ENCODE data around the gene AMBN.

Gene AMBN, protein sequence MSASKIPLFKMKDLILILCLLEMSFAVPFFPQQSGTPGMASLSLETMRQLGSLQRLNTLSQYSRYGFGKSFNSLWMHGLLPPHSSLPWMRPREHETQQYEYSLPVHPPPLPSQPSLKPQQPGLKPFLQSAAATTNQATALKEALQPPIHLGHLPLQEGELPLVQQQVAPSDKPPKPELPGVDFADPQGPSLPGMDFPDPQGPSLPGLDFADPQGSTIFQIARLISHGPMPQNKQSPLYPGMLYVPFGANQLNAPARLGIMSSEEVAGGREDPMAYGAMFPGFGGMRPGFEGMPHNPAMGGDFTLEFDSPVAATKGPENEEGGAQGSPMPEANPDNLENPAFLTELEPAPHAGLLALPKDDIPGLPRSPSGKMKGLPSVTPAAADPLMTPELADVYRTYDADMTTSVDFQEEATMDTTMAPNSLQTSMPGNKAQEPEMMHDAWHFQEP
- 0 reads per million in 3 experiments for total RNA-seq

DNA sequence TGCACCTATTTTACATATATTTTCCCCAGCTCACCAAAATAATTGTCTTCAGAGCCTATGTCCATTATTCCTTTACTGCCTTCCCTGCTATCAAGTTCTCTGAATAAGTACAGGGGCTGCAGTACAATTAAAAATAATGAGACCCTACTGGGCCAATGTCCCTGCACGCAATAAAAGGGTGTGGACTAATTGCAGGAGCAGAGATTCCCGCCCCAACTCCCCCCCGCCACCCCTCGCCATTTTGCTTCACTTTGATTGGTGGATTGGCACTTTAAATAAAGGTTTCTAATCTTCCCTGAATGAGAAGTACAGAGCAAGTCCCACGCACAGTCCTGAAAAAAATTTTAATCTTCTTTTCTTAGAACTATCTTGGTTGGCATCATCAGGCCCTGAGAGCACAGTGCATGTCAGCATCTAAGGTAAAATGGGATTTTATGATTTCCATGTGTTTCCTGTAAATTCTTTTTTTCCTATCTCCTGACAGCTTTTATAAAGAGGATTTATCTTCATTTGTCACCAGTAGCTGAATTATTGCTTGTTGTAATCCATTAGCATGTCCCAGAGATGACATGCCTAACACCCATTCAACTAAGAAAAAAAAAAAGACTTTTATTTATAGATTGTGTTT is at the start of gene AMBN:
AMBN (plus strand) TSS at position 302 of the 628 bp plus-strand sequence; CDS start at position 405, 103 bp downstream.
- no peak for DNase-seq

DNA sequence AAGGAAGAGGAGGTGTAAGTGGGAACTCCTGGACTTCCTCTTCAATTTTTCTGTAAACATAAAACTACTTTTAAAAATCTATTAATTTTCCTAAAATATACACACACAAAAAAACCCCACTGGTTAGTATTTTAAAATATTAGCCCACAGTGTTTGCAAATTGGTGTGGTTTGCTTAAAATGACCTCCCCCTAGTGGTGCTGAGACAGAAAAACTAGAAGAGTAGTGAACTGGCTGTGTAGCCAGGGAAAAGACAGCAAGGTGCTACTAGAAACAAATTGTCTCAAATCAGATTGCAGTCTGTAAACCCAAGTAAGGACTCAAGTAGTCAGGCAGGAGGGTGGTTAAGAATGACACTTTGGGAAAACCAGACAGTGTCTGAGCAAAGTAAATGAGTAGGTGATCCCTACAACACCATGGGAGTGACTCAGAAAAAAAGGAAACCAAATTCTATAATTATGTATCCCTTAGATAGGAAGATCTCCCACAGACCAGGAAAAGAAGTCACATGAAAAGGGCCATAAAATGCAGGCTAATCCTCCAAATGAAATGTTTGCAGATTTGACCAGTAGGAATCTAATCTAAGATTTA is 47.7 kb upstream of the AMBN start:
- DNase-seq: no peak

DNA sequence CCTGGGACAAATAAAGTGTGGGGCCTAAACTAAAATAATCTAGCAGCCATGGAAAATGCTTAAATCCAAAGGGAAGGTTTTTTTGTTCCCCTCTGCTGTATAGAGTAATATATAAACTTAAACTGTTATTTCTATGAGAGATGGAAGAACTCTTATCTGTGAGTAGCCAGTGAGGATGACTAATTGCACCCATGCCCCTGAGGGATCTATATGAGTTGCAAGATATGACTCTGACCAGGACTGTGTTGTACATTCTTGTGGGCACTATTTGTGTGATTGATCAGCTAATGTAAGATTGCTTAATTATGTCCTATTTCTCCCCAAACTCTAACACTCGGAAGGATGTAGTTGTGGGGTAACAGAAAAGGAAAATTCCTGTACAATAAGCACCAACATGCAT is 35.2 kb upstream of the AMBN start:
- no peak for DNase-seq

DNA sequence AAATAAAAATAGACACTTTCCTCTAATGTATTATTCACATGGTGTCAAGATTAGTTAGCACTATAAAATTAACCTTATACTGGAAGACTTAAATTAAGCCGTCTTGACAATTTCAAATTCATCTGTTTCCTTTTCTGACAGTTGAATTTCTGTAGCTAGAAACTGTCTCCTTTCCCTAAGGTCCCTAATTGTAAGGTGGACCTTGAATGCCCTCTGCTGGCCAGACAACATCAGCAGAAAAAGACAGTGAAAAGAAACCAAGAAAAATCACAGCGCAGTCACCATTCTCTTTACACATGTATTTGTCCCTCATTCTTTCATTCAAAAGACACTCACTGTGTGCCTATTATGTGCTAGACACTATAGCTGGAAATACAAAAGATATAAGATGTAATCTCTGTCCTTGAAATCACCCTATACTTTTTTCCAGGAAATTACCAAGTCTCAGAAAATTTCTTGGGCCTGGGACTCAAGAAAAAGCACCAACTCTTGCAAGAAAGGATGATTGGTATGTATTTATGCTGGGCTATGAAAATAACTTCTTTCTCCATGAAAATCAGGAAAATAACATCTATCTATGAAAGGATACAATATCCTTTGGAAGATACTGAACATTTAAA is 32.7 kb upstream of the AMBN start:
- no peak for DNase-seq

DNA sequence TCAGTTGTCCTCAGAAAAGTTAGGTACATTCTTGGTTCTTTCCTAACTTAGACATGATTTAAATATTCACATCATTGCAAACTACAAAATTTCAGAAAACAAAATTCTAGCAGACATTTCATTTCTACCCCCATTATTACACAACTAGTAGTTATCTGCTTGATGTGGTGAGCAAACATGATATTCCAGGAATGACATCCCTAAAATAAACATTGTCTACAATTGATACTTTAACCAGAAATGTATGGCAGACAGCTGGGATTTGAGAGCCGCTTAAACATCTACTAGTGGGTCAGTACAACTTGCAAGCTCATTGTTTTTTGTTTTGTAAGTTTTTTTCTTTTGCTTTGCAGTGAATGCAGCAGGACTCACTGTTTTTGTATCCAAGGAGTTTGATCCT is 32.1 kb upstream of the AMBN start:
- no peak for DNase-seq

DNA sequence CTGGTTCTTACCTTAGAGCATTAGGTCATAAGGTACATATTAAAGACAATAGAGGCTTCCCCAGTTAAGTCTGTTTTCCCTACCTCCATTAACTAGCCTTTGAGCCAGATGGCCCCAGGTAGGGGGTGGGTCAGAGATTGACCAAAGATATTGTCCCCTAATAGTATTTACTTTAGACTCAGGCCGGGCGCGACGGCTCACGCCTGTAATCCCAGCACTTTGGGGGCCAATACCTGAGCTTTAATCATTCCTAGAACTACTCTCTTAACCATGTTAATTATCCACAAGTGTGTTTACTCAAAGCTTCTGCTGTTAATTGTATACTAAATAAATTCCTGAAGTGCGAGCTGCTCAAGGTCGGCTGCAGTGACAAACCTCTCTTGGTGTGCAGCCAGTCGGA is 28.0 kb upstream of the AMBN start:
- no peak for DNase-seq

DNA sequence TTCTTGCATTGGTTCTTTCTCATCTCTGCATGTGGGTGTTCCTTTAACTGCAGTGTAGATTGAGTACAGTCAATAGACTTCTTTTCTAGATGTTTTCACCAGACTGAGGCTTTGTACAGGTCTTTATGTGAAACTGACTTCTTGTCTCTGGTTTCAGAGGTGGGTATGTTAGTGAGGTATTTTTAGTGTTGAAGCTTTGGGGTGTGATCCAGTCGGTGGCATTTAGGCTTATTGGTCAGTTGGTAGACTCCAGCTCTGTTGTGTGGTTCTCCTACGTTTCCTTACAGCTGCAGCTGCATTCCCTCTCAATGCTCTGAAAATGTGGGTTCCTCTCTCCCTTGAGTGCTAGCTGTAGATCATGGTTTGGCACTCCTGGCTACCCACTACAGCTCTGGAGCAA is 21.3 kb upstream of the AMBN start:
- DNase-seq: no peak

DNA sequence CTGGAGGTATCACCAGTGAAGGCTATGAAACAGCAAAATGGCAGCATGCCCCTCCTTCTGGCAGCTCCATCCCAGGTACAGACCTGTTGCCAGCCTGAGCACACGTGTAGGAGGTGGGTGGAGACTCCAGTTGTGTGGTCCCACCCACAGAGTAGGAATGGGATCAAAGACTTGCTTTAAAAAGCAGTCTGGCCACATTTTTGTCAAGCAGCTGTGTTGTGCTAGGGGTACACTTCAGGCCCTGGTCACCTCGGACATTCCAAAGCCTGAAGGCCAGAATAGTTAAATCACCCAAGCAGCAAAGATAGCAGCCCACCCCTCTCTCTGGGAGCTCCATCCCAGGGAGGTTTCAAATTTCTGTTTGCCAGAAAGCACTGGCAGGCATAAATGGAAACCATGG is 20.3 kb upstream of the AMBN start:
- DNase-seq: no peak

DNA sequence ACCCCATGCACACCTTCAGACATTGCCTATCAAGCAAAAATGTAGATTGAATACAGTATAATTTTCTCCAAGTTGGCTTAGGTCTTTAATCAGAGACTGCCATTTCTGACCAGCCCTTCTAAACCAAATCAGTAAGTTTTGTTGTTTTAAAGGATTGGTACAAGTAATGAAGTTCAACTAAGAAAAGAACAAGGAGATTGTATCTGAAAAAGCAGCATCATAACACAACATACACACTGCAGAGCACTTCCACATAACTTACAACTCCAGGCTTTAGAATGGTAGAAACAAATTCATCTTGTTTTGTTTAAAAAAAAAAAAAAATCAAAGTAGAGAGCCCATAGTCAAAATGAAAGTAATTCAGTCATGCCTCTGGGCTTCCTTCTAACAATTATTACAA is 16.1 kb upstream of the AMBN start:
- no peak for DNase-seq

DNA sequence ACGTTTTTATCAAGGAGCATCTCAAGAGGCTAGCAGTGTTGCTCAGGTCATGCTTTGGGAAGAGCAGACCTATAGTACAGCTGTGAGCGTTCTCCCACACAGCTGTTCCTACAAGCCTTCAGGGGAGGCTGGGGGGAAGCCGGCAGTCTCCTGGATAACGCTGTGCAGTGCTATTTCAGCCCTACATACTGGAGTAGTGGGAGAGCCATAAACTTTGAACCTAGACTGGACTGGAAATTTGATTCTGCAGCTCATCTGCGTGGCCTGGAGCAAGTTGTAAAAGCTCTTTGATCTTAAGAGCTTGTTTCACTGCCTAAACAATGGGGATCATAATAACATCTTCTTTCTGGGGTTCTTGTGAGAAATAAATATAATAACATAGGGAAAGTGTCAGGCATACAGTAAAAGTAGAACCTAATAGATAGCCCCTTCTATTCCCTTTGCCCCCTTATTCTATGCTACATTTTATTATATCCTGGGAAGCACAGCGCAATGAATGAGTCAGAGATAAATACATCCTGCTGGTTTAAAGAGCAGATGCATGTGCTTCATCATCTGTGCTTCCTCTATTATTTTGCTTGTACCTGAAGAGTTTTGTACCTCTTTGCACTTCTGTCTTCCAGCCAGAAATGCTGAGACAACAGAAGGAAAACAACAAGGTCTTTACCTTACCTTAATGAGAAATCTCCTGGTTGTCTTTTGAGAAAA is 14.7 kb upstream of the AMBN start:
- DNase-seq: no peak

DNA sequence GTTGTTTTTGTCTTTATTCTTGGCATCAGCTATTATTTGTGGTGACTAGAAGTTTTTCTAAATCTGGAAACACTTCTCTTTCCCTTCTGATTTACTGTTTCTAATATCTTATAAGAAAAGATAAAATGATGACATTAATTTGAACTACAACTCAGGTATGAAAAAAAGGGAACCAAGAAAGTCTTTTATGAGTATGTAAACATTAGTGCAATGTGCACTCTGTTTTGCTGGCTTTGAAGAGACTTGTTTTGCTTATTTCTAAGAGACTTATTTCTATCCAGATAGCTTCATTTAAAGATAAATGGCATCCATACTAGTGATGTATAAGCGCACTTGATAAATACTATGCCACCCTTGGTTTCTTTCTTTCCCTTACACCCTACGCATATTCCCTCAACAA is 10.1 kb upstream of the AMBN start:
- no peak for DNase-seq

DNA sequence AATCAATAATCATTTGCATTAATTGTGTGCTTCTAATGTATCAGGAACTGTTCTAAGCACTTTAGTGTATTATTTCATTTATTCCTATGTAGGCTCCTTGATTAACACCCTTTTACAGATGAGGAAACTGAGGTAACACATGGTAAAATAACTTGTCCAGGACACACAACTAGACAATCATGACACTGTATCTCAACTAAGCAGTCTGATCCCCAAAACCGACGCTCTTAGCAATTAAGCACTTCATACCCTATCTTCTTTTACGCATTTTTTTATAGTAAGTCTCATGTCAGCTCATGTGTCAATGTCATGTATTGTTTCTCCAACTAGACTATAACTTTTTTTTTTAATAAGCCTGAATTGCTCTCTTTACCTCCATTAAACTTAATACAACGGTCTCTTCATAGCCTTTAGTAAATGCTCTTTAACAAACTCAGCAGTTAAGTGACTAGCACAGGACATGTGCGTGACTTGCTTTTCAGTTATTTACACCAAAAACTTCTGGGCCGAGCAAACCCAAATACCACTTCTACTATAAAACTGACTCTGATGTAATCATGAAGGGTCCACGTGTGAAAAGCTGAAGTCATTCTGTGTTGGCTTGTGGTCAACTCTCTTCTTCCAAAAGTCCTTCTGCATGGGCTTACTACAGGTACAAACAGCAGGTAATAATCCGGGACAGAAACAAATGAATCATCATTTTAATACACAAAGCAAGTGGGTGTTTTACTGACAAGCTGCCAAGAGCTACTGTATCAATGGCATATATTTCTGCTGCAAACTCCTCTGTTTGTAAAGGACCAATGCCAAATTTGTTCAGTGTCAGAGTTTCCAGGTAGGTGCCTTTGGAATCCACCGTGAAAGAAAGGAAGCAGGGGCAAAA is 7.9 kb upstream of the AMBN start:
- DNase-seq: no peak

DNA sequence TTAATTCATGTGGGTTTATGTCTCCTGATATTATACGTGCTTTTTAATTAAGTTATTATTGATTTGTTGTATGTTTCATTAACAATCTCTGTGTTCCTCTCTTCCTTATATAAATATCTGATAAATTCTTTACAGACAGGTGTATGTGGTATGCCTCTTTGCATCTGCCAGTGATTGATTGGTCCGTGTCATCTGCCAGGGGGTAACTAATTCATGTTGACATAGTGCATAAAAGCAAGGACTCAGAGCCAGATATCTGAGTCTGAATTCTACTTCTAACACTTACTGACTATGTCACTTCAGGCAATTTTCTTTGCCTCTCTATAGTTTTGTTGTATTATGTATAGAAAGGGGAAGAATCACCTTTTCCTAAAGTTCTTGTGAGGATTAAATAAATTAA is 5.2 kb upstream of the AMBN start:
- no peak for DNase-seq

DNA sequence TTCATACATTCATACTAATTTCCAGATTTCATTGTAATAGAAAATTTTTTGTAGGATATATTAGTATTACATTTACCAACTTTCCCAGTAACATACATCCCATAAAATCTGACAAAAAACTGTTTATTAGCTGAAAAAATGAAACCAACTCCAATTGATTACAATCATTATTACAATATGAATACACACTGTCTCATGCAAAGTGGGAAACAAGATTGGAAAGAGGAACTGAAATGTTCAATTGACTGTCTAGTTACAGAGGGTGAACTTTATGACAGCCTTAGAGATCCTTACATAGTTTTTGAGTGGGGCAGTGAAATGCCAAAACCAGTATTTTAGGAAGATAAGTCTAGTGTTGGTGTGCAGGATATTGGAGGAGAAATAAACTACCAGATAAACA is 2.3 kb upstream of the AMBN start:
- DNase-seq: no peak

DNA sequence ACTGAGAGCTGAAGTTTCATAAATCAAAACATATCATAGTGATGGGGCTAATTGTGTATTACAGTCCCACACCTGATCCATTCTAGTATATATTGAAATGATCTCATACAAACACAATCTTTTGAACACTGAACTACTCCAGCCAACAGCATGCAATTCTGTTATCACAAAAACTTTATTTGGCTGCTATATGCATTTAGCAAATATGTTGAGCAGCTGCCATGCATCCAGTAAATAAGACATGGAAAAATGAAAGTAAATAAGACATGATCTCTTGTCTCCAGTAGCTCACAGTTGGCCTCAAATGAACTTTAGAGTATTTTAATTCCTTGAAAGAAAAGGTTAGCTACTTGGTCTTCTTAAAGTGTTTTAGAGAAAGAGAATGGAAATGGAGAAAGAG is 2.1 kb downstream of the AMBN start:
- DNase-seq: no peak

DNA sequence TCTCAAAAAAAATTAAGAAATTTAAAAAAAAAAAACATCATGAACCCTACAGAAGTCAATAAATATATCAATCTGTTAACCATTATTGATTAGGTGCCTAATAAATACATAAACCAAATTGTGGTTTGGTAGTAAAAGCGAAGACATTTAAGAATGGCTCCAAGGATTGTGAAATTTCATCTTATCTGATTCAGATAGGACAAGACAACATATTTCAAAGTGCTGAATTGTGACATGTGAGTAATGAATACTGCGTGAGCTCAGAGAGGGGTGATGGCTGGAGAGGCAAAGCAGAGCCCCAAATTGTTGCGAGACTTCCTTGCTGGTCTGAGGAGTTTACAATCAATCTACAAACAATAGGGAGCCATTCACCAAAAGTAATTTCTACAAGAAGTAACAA is 8.2 kb downstream of the AMBN start:
- DNase-seq: no peak

DNA sequence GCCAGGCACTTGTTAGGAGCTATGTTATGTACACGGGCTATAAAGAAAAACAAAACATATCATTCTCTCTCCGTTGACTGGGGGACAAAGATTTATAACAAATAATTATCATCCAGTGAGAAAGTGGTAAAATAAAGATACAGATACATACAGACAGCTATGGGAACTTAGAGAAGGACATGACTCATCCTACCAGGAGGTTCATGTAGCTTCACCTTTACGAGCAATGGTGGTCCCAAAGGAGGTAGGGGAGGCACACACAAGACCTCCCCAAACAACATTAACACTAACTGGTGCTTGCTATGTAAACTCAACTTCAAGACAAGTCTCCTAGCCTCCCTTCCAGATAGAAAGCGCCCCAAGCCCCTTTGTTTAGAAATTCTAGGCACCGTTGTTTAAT is 8.9 kb downstream of the AMBN start:
- no peak for DNase-seq

DNA sequence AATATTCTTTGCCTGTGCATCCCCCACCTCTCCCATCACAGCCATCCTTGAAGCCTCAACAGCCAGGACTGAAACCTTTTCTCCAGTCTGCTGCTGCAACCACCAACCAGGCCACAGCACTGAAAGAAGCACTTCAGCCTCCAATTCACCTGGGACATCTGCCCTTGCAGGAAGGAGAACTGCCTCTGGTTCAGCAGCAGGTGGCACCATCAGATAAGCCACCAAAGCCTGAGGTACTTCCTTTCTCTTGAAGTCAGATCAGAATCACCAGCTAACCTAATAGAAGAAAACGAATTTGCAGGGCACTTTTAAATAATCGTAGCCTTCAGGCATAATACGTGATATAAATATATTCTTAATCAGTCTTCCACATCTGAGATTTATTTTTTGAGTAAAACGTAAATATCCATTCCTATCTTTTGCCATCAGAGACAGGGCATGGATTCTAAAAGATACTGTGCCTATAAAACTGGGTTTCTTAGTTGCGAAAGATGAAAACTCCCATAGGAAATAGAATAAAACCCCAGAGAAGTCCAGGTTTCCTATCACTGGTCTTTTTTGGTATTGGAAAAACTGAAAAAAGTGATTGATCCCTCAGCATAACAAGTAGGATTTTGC is 9.5 kb downstream of the AMBN start:
- peak; percentile 53 for DNase-seq

DNA sequence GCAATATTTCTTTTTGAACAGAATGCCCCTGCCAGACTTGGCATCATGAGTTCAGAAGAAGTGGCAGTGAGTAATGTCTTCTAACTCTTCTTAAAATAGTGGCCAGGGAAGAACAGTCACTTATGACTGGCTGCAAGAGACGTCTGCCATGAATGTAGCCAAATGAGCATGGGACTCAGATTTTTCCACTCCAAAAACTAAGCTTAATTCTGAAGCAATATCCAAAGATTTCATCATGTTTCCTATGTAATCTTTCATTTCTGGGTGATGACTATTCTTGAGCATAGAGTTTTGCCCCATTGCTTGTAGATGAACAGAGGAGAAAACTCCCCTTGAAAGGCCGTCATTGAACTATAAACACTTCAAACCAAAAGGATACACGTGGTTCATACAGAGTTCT is 11.8 kb downstream of the AMBN start:
- DNase-seq: no peak

DNA sequence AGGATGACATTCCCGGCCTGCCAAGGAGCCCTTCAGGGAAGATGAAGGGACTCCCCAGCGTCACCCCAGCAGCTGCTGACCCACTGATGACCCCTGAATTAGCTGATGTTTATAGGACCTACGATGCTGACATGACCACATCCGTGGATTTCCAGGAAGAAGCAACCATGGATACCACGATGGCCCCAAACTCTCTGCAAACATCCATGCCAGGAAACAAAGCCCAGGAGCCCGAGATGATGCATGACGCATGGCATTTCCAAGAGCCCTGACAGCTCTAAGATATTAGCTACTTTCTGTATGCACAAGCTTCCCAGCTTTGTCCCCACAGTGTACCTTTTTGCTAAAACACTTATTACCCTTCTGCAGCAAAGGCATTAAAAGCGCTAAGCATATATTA is 14.4 kb downstream of the AMBN start:
- no peak for DNase-seq

DNA sequence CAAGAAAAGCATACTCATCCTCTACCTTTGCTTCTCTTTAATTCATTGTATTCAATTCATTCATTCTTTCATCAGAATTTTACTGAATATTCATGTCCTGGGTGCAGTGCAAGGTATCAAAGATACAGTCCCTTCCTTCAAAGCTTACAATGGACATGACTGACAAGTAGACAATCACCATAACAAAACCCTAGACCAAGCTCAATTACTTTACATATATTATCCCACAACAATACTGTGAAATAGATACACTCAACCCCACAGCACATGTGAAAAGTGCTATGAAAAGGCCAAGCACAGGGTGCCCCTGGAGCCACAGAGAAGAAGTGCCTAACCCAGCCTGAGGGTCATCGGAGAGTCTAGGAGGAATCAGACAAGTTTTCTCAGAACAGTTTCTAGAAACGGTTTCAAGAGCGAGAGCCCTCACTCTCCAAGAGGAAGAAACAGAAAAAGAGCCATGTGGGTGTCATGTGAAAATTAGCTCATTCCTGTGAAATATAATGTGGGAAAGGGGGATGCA is 15.3 kb downstream of the AMBN start:
- DNase-seq: no peak

Data from central memory CD4-positive, alpha-beta T cell (primary cell).